HG03378 (cell line): ENCODE data around the gene CDH4.

Experiments
- ATAC-seq: cut with Tn5 transposase; IDR thresholded peaks from one replicate; pipeline ENCODE4 v1.9.1; 2021; ENCODE audit warnings: mild to moderate bottlenecking, moderate library complexity; ENCODE audit not compliant: unreplicated experiment

Gene CDH4

GRCh38 chr20:61322151-61322865 is 70.2 kb downstream of the CDH4 start:
- no peak for ATAC-seq

- no peak for ATAC-seq
Observed at GRCh38 chr20:61324906-61325305, 72.8 kb downstream of the CDH4 start.

- ATAC-seq: no peak
Observed at GRCh38 chr20:61325718-61326117, 73.7 kb downstream of the CDH4 start.

- no peak for ATAC-seq
Observed at GRCh38 chr20:61328911-61329558, 77.0 kb downstream of the CDH4 start.

GRCh38 chr20:61330441-61330840 is 78.4 kb downstream of the CDH4 start:
- no peak for ATAC-seq

GRCh38 chr20:61331543-61331942 is 79.5 kb downstream of the CDH4 start:
- no peak for ATAC-seq

GRCh38 chr20:61332016-61332975 is 80.2 kb downstream of the CDH4 start:
- ATAC-seq: no peak

GRCh38 chr20:61333484-61334108 is 81.5 kb downstream of the CDH4 start:
- ATAC-seq: no peak

GRCh38 chr20:61340157-61340556 is 88.1 kb downstream of the CDH4 start:
- ATAC-seq: no peak

GRCh38 chr20:61341605-61342004 is 89.5 kb downstream of the CDH4 start:
- no peak for ATAC-seq

GRCh38 chr20:61343934-61344333 is 91.9 kb downstream of the CDH4 start:
- no peak for ATAC-seq

- ATAC-seq: no peak
Observed at GRCh38 chr20:61345656-61346055, 93.6 kb downstream of the CDH4 start.

- ATAC-seq: no peak
Observed at GRCh38 chr20:61346996-61347395, 94.9 kb downstream of the CDH4 start.

GRCh38 chr20:61347443-61347842 is 95.4 kb downstream of the CDH4 start:
- ATAC-seq: no peak

- ATAC-seq: no peak
Observed at GRCh38 chr20:61349447-61350165, 97.5 kb downstream of the CDH4 start.

- no peak for ATAC-seq
Observed at GRCh38 chr20:61350500-61351250, 98.6 kb downstream of the CDH4 start.

- no peak for ATAC-seq
Observed at GRCh38 chr20:61352346-61353260, 100.5 kb downstream of the CDH4 start.

- no peak for ATAC-seq
Observed at GRCh38 chr20:61353261-61354000, 101.4 kb downstream of the CDH4 start.
